OCI-LY1 (cell line): Measurements from ENCODE around the gene GSDME.

Experiments
- EZH2 ChIP-seq: fragments of 200-600 bp; sonication (generic), shearing (Covaris generic); IDR thresholded peaks from 2 replicates; pipeline ENCODE4 v1.8.0; 2017; ENCODE audit warnings: borderline replicate concordance, mixed run types, mild to moderate bottlenecking, antibody characterized with exemption, low read length, moderate library complexity, mixed read lengths
- TF ChIP-seq, protein P1 (sequence below): fragments of 200-600 bp; sonication (generic), shearing (Covaris generic); IDR thresholded peaks from 2 replicates; pipeline ENCODE4 v1.5.1; 2017; ENCODE audit warnings: mild to moderate bottlenecking, antibody characterized with exemption, low read length, moderate library complexity, mixed read lengths

DNA sequence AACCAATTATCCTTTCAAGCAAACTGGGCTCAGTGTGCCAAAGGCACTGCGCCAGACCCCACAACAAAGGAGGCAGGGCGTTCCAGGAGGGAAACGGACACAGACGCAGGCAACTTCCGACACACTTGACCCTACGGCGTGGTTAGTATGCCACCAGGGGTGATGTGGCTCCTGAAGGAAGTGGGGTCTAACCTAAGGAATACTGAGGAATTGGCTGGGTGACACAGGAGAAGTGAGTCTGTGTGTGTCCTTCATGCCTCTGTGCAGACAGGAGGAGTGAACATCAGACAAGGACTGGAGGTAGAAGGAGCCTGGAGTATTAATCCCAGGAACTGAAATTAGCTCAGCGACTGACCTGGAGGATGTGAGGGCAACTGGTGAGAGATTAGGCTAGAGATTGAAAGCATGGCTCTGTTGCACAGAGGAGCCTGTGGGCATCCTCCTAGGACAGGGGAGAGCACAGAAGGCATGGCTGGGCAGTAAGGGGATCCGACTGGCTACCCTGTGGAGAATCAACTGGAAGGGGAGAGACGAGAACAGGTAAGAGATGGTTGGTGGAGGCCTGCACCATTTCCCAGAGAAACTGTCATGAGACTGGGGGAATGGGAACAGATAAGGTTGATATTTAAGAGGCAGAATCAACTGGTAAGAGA lies 27.8 kb downstream of the GSDME start:
- TF ChIP-seq, protein P1, sequence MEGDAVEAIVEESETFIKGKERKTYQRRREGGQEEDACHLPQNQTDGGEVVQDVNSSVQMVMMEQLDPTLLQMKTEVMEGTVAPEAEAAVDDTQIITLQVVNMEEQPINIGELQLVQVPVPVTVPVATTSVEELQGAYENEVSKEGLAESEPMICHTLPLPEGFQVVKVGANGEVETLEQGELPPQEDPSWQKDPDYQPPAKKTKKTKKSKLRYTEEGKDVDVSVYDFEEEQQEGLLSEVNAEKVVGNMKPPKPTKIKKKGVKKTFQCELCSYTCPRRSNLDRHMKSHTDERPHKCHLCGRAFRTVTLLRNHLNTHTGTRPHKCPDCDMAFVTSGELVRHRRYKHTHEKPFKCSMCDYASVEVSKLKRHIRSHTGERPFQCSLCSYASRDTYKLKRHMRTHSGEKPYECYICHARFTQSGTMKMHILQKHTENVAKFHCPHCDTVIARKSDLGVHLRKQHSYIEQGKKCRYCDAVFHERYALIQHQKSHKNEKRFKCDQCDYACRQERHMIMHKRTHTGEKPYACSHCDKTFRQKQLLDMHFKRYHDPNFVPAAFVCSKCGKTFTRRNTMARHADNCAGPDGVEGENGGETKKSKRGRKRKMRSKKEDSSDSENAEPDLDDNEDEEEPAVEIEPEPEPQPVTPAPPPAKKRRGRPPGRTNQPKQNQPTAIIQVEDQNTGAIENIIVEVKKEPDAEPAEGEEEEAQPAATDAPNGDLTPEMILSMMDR: no peak
- TF ChIP-seq EZH2: no peak
